Measurements from ENCODE around the gene ATP9B.

DNA sequence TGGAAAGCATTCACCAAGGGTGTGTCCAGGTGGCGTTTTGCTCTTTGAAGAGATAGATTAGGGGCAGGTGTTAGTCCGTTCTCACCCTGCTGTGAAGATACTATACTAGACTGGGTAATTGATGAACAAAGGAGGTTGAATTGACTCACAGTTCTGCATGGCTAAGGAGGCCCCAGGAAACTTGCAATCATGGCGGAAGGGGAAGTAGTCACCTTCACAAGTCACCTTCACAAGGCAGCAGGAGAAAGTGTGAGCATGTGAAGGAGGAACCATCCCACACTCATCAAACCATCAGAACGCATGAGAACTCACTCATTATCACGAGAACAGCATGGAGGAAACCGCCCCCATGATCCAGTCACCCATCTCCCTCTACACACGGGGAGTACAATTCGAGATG is 190.8 kb downstream of the ATP9B start:
- no peak for TF ChIP-seq POLR2A (IDR thresholded peaks at IDR 0.05)
- TF ChIP-seq, protein P1, sequence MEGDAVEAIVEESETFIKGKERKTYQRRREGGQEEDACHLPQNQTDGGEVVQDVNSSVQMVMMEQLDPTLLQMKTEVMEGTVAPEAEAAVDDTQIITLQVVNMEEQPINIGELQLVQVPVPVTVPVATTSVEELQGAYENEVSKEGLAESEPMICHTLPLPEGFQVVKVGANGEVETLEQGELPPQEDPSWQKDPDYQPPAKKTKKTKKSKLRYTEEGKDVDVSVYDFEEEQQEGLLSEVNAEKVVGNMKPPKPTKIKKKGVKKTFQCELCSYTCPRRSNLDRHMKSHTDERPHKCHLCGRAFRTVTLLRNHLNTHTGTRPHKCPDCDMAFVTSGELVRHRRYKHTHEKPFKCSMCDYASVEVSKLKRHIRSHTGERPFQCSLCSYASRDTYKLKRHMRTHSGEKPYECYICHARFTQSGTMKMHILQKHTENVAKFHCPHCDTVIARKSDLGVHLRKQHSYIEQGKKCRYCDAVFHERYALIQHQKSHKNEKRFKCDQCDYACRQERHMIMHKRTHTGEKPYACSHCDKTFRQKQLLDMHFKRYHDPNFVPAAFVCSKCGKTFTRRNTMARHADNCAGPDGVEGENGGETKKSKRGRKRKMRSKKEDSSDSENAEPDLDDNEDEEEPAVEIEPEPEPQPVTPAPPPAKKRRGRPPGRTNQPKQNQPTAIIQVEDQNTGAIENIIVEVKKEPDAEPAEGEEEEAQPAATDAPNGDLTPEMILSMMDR (IDR thresholded peaks at IDR 0.05): no peak
- TF ChIP-seq EP300 (IDR thresholded peaks at IDR 0.05): no peak

Measured in ovary (tissue), 3 donors.